Naive B cell (primary cell): ENCODE results near the gene PTPRC. TPM values are rescaled to one million over a fixed set of nuclear protein-coding genes. Genes with fewer than 3 reads are reported as not detected.
A peak's percentile ranks its signal among the peaks of the same experiment; 100 is the strongest.

Source experiments
- ATAC-seq, 2 donors: fragments of 150-1000 bp; cut with Tn5 transposase; 2 replicates each; pipeline ENCODE4 v1.10.0; 2021; ENCODE audit warnings: low read depth in 2 of 2, mild to moderate bottlenecking in 2 of 2, moderate library complexity in 2 of 2
- DNase-seq: peaks from one replicate; pipeline ENCODE4 v3.0.0; 2022
- H3K27ac Mint-ChIP-seq, 6 donors: one replicate each; pipeline ENCODE4 v1.8.0; 2020 to 2022; ENCODE audit warnings: mild to moderate bottlenecking in 6 of 6, mixed read lengths in 6 of 6, moderate library complexity in 5 of 6, inconsistent platforms in 2 of 6
- H3K27me3 Mint-ChIP-seq, 3 donors: one replicate each; pipeline ENCODE4 v1.8.0; 2021 to 2022; ENCODE audit warnings: mixed read lengths in 3 of 3, mild to moderate bottlenecking in 1 of 3
- H3K36me3 Mint-ChIP-seq, 2 donors: one replicate each; pipeline ENCODE4 v1.8.0; 2020 to 2022; ENCODE audit warnings: mixed read lengths in 2 of 2, inconsistent platforms in 1 of 2, mild to moderate bottlenecking in 1 of 2
- H3K4me1 Mint-ChIP-seq, 3 donors: one replicate each; pipeline ENCODE4 v1.8.0; 2020 to 2022; ENCODE audit warnings: mixed read lengths in 3 of 3, inconsistent platforms in 1 of 3, mild to moderate bottlenecking in 1 of 3, moderate library complexity in 1 of 3
- H3K4me3 Mint-ChIP-seq, 8 donors: one replicate each; pipeline ENCODE4 v1.8.0; 2020 to 2022; ENCODE audit warnings: mild to moderate bottlenecking in 8 of 8, mixed read lengths in 8 of 8, moderate library complexity in 8 of 8, inconsistent platforms in 2 of 8
- H3K9me3 Mint-ChIP-seq, 7 donors: one replicate each; pipeline ENCODE4 v1.8.0; 2020 to 2022; ENCODE audit warnings: mixed read lengths in 7 of 7, mild to moderate bottlenecking in 5 of 7, inconsistent platforms in 2 of 7, moderate library complexity in 1 of 7
- polyA plus RNA-seq, 6 donors: library from polyadenylated mRNA; unstranded; fragments of 300-500 nt; fragmentation: Illumina TruSeq; gene quantifications; one replicate each; pipeline ENCODE4 v1.2.3, GENCODE V29; 2021; ENCODE audit warnings: low read depth in 6 of 6

PTPRC gene
- polyA plus RNA-seq, 6 donors from 2014 or later: 771 to 1,016 (median 851) TPM

GRCh38 chr1:198686069-198686728 lies 47.4 kb downstream of the PTPRC start:
- ATAC-seq (no peak), DNase-seq (no peak)
- H3K36me3 Mint-ChIP-seq: peaks cover 6 to 13% of the 10 kb centered on the region in 2 donors
- peaks cover 58 to 74% (median 63%) of the 10 kb centered on the region in 3 donors for H3K4me1 Mint-ChIP-seq
- H3K27ac Mint-ChIP-seq: peak overlapping the region; percentile 81 to 95 (median 92)
- H3K9me3 Mint-ChIP-seq: no peaks in the 10 kb centered on the region
- H3K4me3 Mint-ChIP-seq: peak overlapping the region in 6 of 8 donors; percentile 21 to 74 (median 44)
- H3K27me3 Mint-ChIP-seq: no peaks in the 10 kb centered on the region

GRCh38 chr1:198687429-198687828 lies 48.6 kb downstream of the PTPRC start:
- H3K27ac Mint-ChIP-seq: peak overlapping the region in 5 of 6 donors; percentile 64 to 95 (median 76)

GRCh38 chr1:198691063-198691462 lies 52.2 kb downstream of the PTPRC start:
- Mint-ChIP-seq H3K27me3 (no peaks in the 10 kb centered on the region), H3K27ac (peak overlapping the region; percentile 14 to 95 (median 78)), H3K9me3 (no peaks in the 10 kb centered on the region), H3K36me3 (peaks cover 14 to 18% of the 10 kb centered on the region in 2 donors), H3K4me1 (peaks cover 53 to 74% (median 64%) of the 10 kb centered on the region in 3 donors), H3K4me3 (peak overlapping the region in 3 of 8 donors; percentile 2 to 12 (median 3))
- ATAC-seq: no peak
- no peak for DNase-seq

More at GRCh38 chr1:198687429-198687828, 48.6 kb downstream of the PTPRC start:
- Mint-ChIP-seq H3K4me1 (peaks cover 62 to 76% (median 69%) of the 10 kb centered on the region in 3 donors), H3K4me3 (peak overlapping the region in 2 of 8 donors; percentile 33 to 35), H3K9me3 (no peaks in the 10 kb centered on the region), H3K36me3 (peaks cover 6 to 18% of the 10 kb centered on the region in 2 donors), H3K27me3 (no peaks in the 10 kb centered on the region)
- DNase-seq (no peak), ATAC-seq (no peak)

GRCh38 chr1:198693321-198693720 lies 54.5 kb downstream of the PTPRC start:
- no peaks in the 10 kb centered on the region for H3K27me3 Mint-ChIP-seq
- DNase-seq (no peak), ATAC-seq (no peak)
- H3K9me3 Mint-ChIP-seq: no peaks in the 10 kb centered on the region
- peak overlapping the region in 5 of 6 donors; percentile 7 to 72 (median 63) for H3K27ac Mint-ChIP-seq
- H3K4me1 Mint-ChIP-seq: peaks cover 49 to 84% (median 71%) of the 10 kb centered on the region in 3 donors
- H3K36me3 Mint-ChIP-seq: peaks cover 27 to 28% of the 10 kb centered on the region in 2 donors
- peak overlapping the region in 1 of 8 donors; percentile 6 for H3K4me3 Mint-ChIP-seq

GRCh38 chr1:198694542-198694941 lies 55.7 kb downstream of the PTPRC start:
- peak overlapping the region in 5 of 6 donors; percentile 47 to 92 (median 73) for H3K27ac Mint-ChIP-seq
- H3K36me3 Mint-ChIP-seq: peaks cover 35 to 37% of the 10 kb centered on the region in 2 donors
- DNase-seq (no peak), ATAC-seq (no peak)
- peaks cover 53 to 79% (median 68%) of the 10 kb centered on the region in 3 donors for H3K4me1 Mint-ChIP-seq
- no peaks in the 10 kb centered on the region for H3K9me3 Mint-ChIP-seq
- H3K4me3 Mint-ChIP-seq: peak overlapping the region in 1 of 8 donors; percentile 26
- no peaks in the 10 kb centered on the region for H3K27me3 Mint-ChIP-seq

- H3K9me3 Mint-ChIP-seq: no peaks in the 10 kb centered on the region
- peak; percentile 47 for DNase-seq
- peak; percentile 83 to 85 for ATAC-seq
- no peaks in the 10 kb centered on the region for H3K27me3 Mint-ChIP-seq
- peak overlapping the region; percentile 69 to 87 (median 74) for H3K27ac Mint-ChIP-seq
- peaks cover 49 to 77% (median 66%) of the 10 kb centered on the region in 3 donors for H3K4me1 Mint-ChIP-seq
- peaks cover 28 to 41% of the 10 kb centered on the region in 2 donors for H3K36me3 Mint-ChIP-seq
- peak overlapping the region; percentile 8 to 85 (median 53) for H3K4me3 Mint-ChIP-seq
These were observed 57.4 kb downstream of the PTPRC start for GRCh38 chr1:198696211-198696610.

GRCh38 chr1:198699167-198700015 lies 60.6 kb downstream of the PTPRC start:
- no peak for DNase-seq
- H3K36me3 Mint-ChIP-seq: peaks cover 35 to 37% of the 10 kb centered on the region in 2 donors

GRCh38 chr1:198700016-198700392 lies 61.2 kb downstream of the PTPRC start:
- peaks cover 37 to 41% of the 10 kb centered on the region in 2 donors for H3K36me3 Mint-ChIP-seq
- no peaks in the 10 kb centered on the region for H3K27me3 Mint-ChIP-seq
- no peaks in the 10 kb centered on the region for H3K9me3 Mint-ChIP-seq
- ATAC-seq: no peak
- peak overlapping the region in 1 of 8 donors; percentile 35 for H3K4me3 Mint-ChIP-seq
- H3K27ac Mint-ChIP-seq: peak overlapping the region in 5 of 6 donors; percentile 61 to 82 (median 79)
- H3K4me1 Mint-ChIP-seq: peaks cover 45 to 67% (median 67%) of the 10 kb centered on the region in 3 donors
- no peak for DNase-seq

More at GRCh38 chr1:198699167-198700015, 60.6 kb downstream of the PTPRC start:
- Mint-ChIP-seq H3K9me3 (no peaks in the 10 kb centered on the region), H3K4me3 (peak overlapping the region in 2 of 8 donors; percentile 16 to 35), H3K27ac (peak overlapping the region in 4 of 6 donors; percentile 61 to 82 (median 74)), H3K27me3 (no peaks in the 10 kb centered on the region), H3K4me1 (peaks cover 46 to 72% (median 66%) of the 10 kb centered on the region in 3 donors)
- ATAC-seq: peak; percentile 26 to 47

- H3K36me3 Mint-ChIP-seq: peaks cover 40 to 45% of the 10 kb centered on the region in 2 donors
- no peak for ATAC-seq
- H3K27ac Mint-ChIP-seq: peak overlapping the region in 4 of 6 donors; percentile 10 to 79 (median 56)
These were observed 61.6 kb downstream of the PTPRC start for GRCh38 chr1:198700396-198700795.

GRCh38 chr1:198701250-198701649 lies 62.4 kb downstream of the PTPRC start:
- H3K4me3 Mint-ChIP-seq: peak overlapping the region in 5 of 8 donors; percentile 6 to 70 (median 32)
- peak overlapping the region in 2 of 6 donors; percentile 34 to 79 for H3K27ac Mint-ChIP-seq
- peaks cover 39 to 68% (median 62%) of the 10 kb centered on the region in 3 donors for H3K4me1 Mint-ChIP-seq
- no peaks in the 10 kb centered on the region for H3K9me3 Mint-ChIP-seq
- DNase-seq (no peak), ATAC-seq (no peak)
- peaks cover 36 to 51% of the 10 kb centered on the region in 2 donors for H3K36me3 Mint-ChIP-seq
- H3K27me3 Mint-ChIP-seq: no peaks in the 10 kb centered on the region

More at GRCh38 chr1:198700396-198700795, 61.6 kb downstream of the PTPRC start:
- no peaks in the 10 kb centered on the region for H3K27me3 Mint-ChIP-seq
- no peak for DNase-seq
- H3K4me3 Mint-ChIP-seq: peak overlapping the region in 3 of 8 donors; percentile 31 to 57 (median 32)
- H3K9me3 Mint-ChIP-seq: no peaks in the 10 kb centered on the region
- H3K4me1 Mint-ChIP-seq: peaks cover 42 to 67% (median 67%) of the 10 kb centered on the region in 3 donors

GRCh38 chr1:198701766-198702539 lies 63.1 kb downstream of the PTPRC start:
- peak; percentile 87 to 94 for ATAC-seq
- Mint-ChIP-seq H3K4me3 (peak overlapping the region in 6 of 8 donors; percentile 2 to 70 (median 44)), H3K36me3 (peaks cover 29 to 46% of the 10 kb centered on the region in 2 donors), H3K27me3 (no peaks in the 10 kb centered on the region), H3K27ac (peak overlapping the region in 5 of 6 donors; percentile 26 to 61 (median 36)), H3K4me1 (peaks cover 31 to 61% (median 55%) of the 10 kb centered on the region in 3 donors), H3K9me3 (no peaks in the 10 kb centered on the region)
- peak; percentile 25 for DNase-seq

GRCh38 chr1:198708761-198709525 lies 70.1 kb downstream of the PTPRC start:
- ATAC-seq (no peak), DNase-seq (no peak)
- Mint-ChIP-seq H3K4me1 (peaks cover 4 to 15% (median 7%) of the 10 kb centered on the region in 3 donors), H3K27me3 (no peaks in the 10 kb centered on the region), H3K9me3 (no peaks in the 10 kb centered on the region), H3K4me3 (no peak overlapping the region), H3K36me3 (peaks cover 30 to 34% of the 10 kb centered on the region in 2 donors), H3K27ac (peak overlapping the region in 5 of 6 donors; percentile 27 to 93 (median 58))
